HepG2 (cell line): ENCODE results near the gene USP7. TPM values are rescaled to one million over a fixed set of nuclear protein-coding genes. Genes with fewer than 3 reads are reported as not detected.

Experiments used
- ATAC-seq: fragments of 200-7000 bp; cut with Tn5 transposase; 3 replicates; pipeline ENCODE4 v1.9.1; 2020; ENCODE audit warnings: mild to moderate bottlenecking, moderate library complexity
- BruUV-seq: library from RNA; stranded (reverse); fragments of 400-500 nt; replicated peaks from 2 replicates; lab custom pipeline; 2021; lab: Mats Ljungman, UMichigan
- CTCF ChIA-PET: fragments of 300-600 bp; formaldehyde crosslinking; extraction: SDS; loops from one replicate; lab custom pipeline; 2021; ENCODE audit warnings: low total read pairs, inconsistent platforms, low intra/inter-chr PET ratio; lab: Yijun Ruan, JAX
- POLR2A ChIA-PET: fragments of 350-600 bp; sonication (Branson Sonifier 250); formaldehyde crosslinking; loops from one replicate; lab custom pipeline; 2020; ENCODE audit warnings: antibody characterized with exemption, inconsistent platforms; lab: Yijun Ruan, JAX
- DNase-seq: peaks from one replicate; pipeline ENCODE4 v3.0.0-alpha.2; 2015; ENCODE audit warnings: low spot score
- FAIRE-seq: peaks from 3 replicates; lab custom pipeline; 2011; peaks lifted over from hg19 to GRCh38; lab: Jason Lieb, UNC
- H2AFZ ChIP-seq: one replicate; pipeline ENCODE4 v1.6.1; 2011; ENCODE audit warnings: low read length, inconsistent platforms
- H3K27ac ChIP-seq: fragments of 300-600 bp; 3 replicates; pipeline ENCODE4 v1.8.0; 2011; ENCODE audit warnings: mixed run types, mild to moderate bottlenecking, mixed read lengths, low read length, inconsistent platforms; ENCODE audit not compliant: insufficient read depth; ENCODE audit errors: extremely low read length
- H3K27me3 ChIP-seq, 2 experiments: fragments of 200-600 bp in 1 of 2; 2 replicates in 1 of 2; 3 replicates in 1 of 2; pipeline versions ENCODE4 v1.6.0 to v1.8.0; 2011; ENCODE audit warnings: low read length in 2 of 2, mild to moderate bottlenecking in 2 of 2, moderate library complexity in 2 of 2, inconsistent platforms in 1 of 2; ENCODE audit not compliant: insufficient read depth in 2 of 2, control insufficient read depth in 1 of 2
- H3K36me3 ChIP-seq, 2 experiments: fragments of 200-600 bp in 1 of 2; replicated peaks in 1 of 2; 2 replicates in 1 of 2; 3 replicates in 1 of 2; pipeline versions ENCODE4 v1.5.1 to v1.8.0; 2011; ENCODE audit warnings: low read length in 2 of 2, inconsistent platforms in 1 of 2; ENCODE audit not compliant: insufficient read depth in 2 of 2, control insufficient read depth in 1 of 2
- H3K4me1 ChIP-seq: 2 replicates; pipeline ENCODE4 v1.5.1; 2012; ENCODE audit warnings: low read length, inconsistent platforms; ENCODE audit not compliant: insufficient read depth
- H3K4me2 ChIP-seq: 2 replicates; pipeline ENCODE4 v1.6.0; 2011; ENCODE audit warnings: low read depth, low read length, inconsistent platforms
- H3K4me3 ChIP-seq, 3 experiments: fragments of 200-600 bp in 1 of 3; sonication (generic), shearing (Covaris generic) in 1 of 3; replicated peaks in 1 of 3; 2 replicates each; pipeline ENCODE4 v1.5.1; 2011 to 2016; ENCODE audit warnings: low read length in 3 of 3, inconsistent platforms in 2 of 3, low read depth in 2 of 3, mild to moderate bottlenecking in 2 of 3, control low read depth in 1 of 3, mixed read lengths in 1 of 3; ENCODE audit not compliant: insufficient read depth in 1 of 3
- H3K79me2 ChIP-seq: one replicate; pipeline ENCODE4 v1.6.1; 2011; ENCODE audit warnings: low read length, inconsistent platforms; ENCODE audit not compliant: insufficient read depth
- H3K9ac ChIP-seq: 2 replicates; pipeline ENCODE4 v1.6.0; 2011; ENCODE audit warnings: mild to moderate bottlenecking, low read depth, low read length, inconsistent platforms; ENCODE audit not compliant: insufficient read depth
- H3K9me3 ChIP-seq: 2 replicates; pipeline ENCODE4 v1.5.1; 2012; ENCODE audit warnings: mild to moderate bottlenecking, low read length
- H4K20me1 ChIP-seq: 2 replicates; pipeline ENCODE4 v1.6.0; 2011; ENCODE audit warnings: inconsistent platforms, mild to moderate bottlenecking, low read length, moderate library complexity; ENCODE audit not compliant: insufficient read depth
- BORCS8-MEF2B ChIP-seq: sonication (generic); formaldehyde crosslinking; IDR thresholded peaks from 2 replicates; pipeline ENCODE4 v1.8.0; 2022; ENCODE audit warnings: mild to moderate bottlenecking, missing genetic modification reagents
- DZIP1 ChIP-seq: sonication (generic); formaldehyde crosslinking; IDR thresholded peaks from 2 replicates; pipeline ENCODE4 v1.5.0; 2020; ENCODE audit warnings: mild to moderate bottlenecking, missing genetic modification reagents
- HNRNPK ChIP-seq: fragments of 200-400 bp; formaldehyde crosslinking; IDR thresholded peaks from 2 replicates; pipeline ENCODE4 v1.6.1; 2018; ENCODE audit warnings: low read length, low read depth, moderate library complexity, mild to moderate bottlenecking; ENCODE audit not compliant: poor library complexity, severe bottlenecking
- LCORL ChIP-seq, 2 experiments: fragments of 450-650 bp in 1 of 2; sonication (generic) in 1 of 2; formaldehyde crosslinking in 1 of 2; IDR thresholded peaks; 2 replicates each; pipeline versions ENCODE4 v1.5.0 to v1.6.1; 2017 to 2020; ENCODE audit warnings: antibody characterized with exemption in 1 of 2, missing genetic modification reagents in 1 of 2
- PAF1 ChIP-seq: IDR thresholded peaks from 2 replicates; pipeline ENCODE4 v1.6.1; 2016; ENCODE audit warnings: missing genetic modification reagents, missing compliant biosample characterization
- POLR2A ChIP-seq, 2 experiments: IDR thresholded peaks; 2 replicates each; pipeline ENCODE4 v1.6.1; 2011; ENCODE audit warnings: low read depth in 2 of 2, low read length in 2 of 2, mild to moderate bottlenecking in 1 of 2, moderate library complexity in 1 of 2; ENCODE audit not compliant: insufficient read depth in 1 of 2
- POLR2AphosphoS5 ChIP-seq: IDR thresholded peaks from 2 replicates; pipeline ENCODE4 v1.6.1; 2012; ENCODE audit warnings: low read depth, low read length
- SCMH1 ChIP-seq: sonication (generic); formaldehyde crosslinking; IDR thresholded peaks from 2 replicates; pipeline ENCODE4 v1.9.0; 2021; ENCODE audit warnings: missing genetic modification reagents, mild to moderate bottlenecking, borderline replicate concordance
- SRSF1 ChIP-seq: fragments of 200-400 bp; formaldehyde crosslinking; optimal IDR thresholded peaks from 2 replicates; pipeline ENCODE3; 2017; ENCODE audit warnings: mild to moderate bottlenecking, low read depth, low read length, moderate library complexity
- TOPORS ChIP-seq: sonication (generic); formaldehyde crosslinking; IDR thresholded peaks from 2 replicates; pipeline ENCODE4 v1.8.0; 2023; ENCODE audit warnings: mild to moderate bottlenecking, missing genetic modification reagents
- ZMYM2 ChIP-seq: sonication (generic); formaldehyde crosslinking; IDR thresholded peaks from 2 replicates; pipeline ENCODE4 v1.8.0; 2022; ENCODE audit warnings: mild to moderate bottlenecking, missing genetic modification reagents
- ZNF598 ChIP-seq: sonication (generic); formaldehyde crosslinking; IDR thresholded peaks from 2 replicates; pipeline ENCODE4 v1.5.1; 2020; ENCODE audit warnings: mild to moderate bottlenecking, missing genetic modification reagents, borderline replicate concordance
- ZNF839 ChIP-seq: sonication (generic); formaldehyde crosslinking; IDR thresholded peaks from 2 replicates; pipeline ENCODE4 v1.4.0; 2020; ENCODE audit warnings: missing genetic modification reagents, mild to moderate bottlenecking, borderline replicate concordance
- WGBS: methylation state at CpG from one replicate; pipeline ENCODE4 v1.1.6; 2017; ENCODE audit warnings: low lambda C conversion rate; 5-methylcytosine and 5-hydroxymethylcytosine counted together
- in situ Hi-C: cut with HindIII; loops from 2 replicates; pipeline ENCODE4 v1.10.0; 2017; ENCODE audit warnings: low pct_unique_long_range_greater_than_20kb; ENCODE audit not compliant: extremely low pct_ligation_motif_present
- intact Hi-C: fragments of 100-400 bp; cut with micrococcal nuclease; formaldehyde crosslinking; loops from one replicate; pipeline ENCODE4 v1.10.0; 2022; ENCODE audit not compliant: unreplicated experiment
- polyA plus RNA-seq, 8 experiments: library from polyadenylated mRNA; depleted of rRNA in 3 of 8; stranded (reverse) in 7 of 8; unstranded in 1 of 8; fragments of >200 nt; fragmentation: Illumina TruSeq in 4 of 8; extraction: Trizol in 4 of 8; gene quantifications; 2 replicates each; pipeline versions ENCODE4 v1.2.1 to v1.2.3, GENCODE V29; 2011 to 2016; ENCODE audit warnings: low read depth in 4 of 8, missing spikeins in 1 of 8, mixed read lengths in 1 of 8; ENCODE audit not compliant: insufficient read depth in 1 of 8
- total RNA-seq, 5 experiments: library from RNA; depleted of rRNA; stranded (reverse); fragments of >200 nt; fragmentation: Illumina TruSeq; extraction: Trizol; gene quantifications; 2 replicates each; pipeline ENCODE4 v1.2.3, GENCODE V29; 2016; ENCODE audit warnings: low read depth in 1 of 5
- TF ChIP-seq, protein P1 (sequence below): sonication (generic); formaldehyde crosslinking; IDR thresholded peaks from 2 replicates; pipeline ENCODE4 v1.4.0; 2020; ENCODE audit warnings: low read depth, mild to moderate bottlenecking, missing genetic modification reagents

USP7 gene
- total and polyA plus RNA-seq, 2 of the 13 experiments (the other 11 are each of a cell fraction or from before 2014, with no cell fraction given) = 52.5 to 173 TPM

DNA sequence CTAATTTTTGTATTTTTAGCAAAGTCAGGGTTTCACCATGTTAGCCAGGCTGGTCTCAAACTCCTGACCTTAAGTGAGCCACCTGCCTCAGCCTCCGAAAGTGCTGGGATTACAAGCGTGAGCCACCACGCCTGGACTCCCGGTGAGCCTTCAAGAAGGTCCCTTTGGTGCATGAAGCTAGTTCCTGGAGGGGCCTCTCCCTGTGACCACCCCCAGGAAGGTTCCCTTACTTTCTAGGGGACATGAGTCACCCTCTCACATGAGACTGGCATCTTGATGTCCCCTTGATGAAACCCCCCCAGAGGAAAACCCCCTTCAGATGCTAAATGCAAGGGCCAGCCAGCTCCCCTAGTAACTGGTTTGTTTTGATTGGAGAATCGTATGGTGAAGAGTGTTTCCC lies 107.7 kb downstream of the USP7 start (continued):
- TF ChIP-seq PAF1 (CRISPR knock-in tag) (0 out of 2 replicates have a peak, but pooled peaks have one; percentile 14), ZNF598 (CRISPR knock-in tag) (no peak), ZNF839 (no peak), DZIP1 (CRISPR knock-in tag) (no peak), SRSF1 (peak; percentile 4), POLR2A (IDR thresholded peaks at IDR 0.05; ENCODE audit: insufficient read depth in 1 of 2, low read depth in 2 of 2, low read length in 2 of 2) (peak in 1 of 2 experiments; percentile 8; a peak in 1 of 4 replicates)

- POLR2A ChIA-PET = interaction anchor here (1.0 to 7.5 kb wide), 4 partner anchors 9 to 29 kb away, joined by 3 to 105 read pairs (median 5); partner anchors contain the start of gene CARHSP1
- BruUV-seq = no TSS peak
- 96% methylated on average over 11 of the region's 11 CpGs for WGBS
- CTCF ChIA-PET = interaction anchor here (1.2 kb wide), 1 partner anchor 18 kb away, joined by 3 read pairs; no protein-coding TSS in a partner anchor
- in situ Hi-C loops (no loop called here), intact Hi-C loops (no loop called here)
- no peak overlapping the region for H3K4me2 ChIP-seq
- FAIRE-seq (no peak), DNase-seq (no peak), ATAC-seq (no peak)
- H3K9me3 ChIP-seq = no peaks in the 10 kb centered on the region
- peaks cover 19% of the 10 kb centered on the region for H3K79me2 ChIP-seq
- no peak overlapping the region for H2AFZ ChIP-seq
- H3K4me1 ChIP-seq = peaks cover 30% of the 10 kb centered on the region
- H3K27ac ChIP-seq = no peak overlapping the region
- H4K20me1 ChIP-seq = peaks cover 44% of the 10 kb centered on the region
- no peaks in the 10 kb centered on the region for H3K27me3 ChIP-seq
- no peak overlapping the region for H3K9ac ChIP-seq
- no peak overlapping the region for H3K4me3 ChIP-seq
- peaks cover 56 to 83% of the 10 kb centered on the region in 2 experiments for H3K36me3 ChIP-seq
- TF ChIP-seq DZIP1 (CRISPR knock-in tag) (no peak), BORCS8-MEF2B (CRISPR knock-in tag) (peak; percentile 59; the same call in 1 of the 2 replicates), TOPORS (no peak), LCORL (IDR thresholded peaks at IDR 0.05) (no peak), LCORL (CRISPR knock-in tag; IDR thresholded peaks at IDR 0.05) (no peak), HNRNPK (no peak), ZMYM2 (CRISPR knock-in tag) (peak; percentile 58; the same call in 1 of the 2 replicates), SCMH1 (CRISPR knock-in tag) (no peak), POLR2AphosphoS5 (peak; percentile 23; the same call in 1 of the 2 replicates)
- TF ChIP-seq, protein P1, sequence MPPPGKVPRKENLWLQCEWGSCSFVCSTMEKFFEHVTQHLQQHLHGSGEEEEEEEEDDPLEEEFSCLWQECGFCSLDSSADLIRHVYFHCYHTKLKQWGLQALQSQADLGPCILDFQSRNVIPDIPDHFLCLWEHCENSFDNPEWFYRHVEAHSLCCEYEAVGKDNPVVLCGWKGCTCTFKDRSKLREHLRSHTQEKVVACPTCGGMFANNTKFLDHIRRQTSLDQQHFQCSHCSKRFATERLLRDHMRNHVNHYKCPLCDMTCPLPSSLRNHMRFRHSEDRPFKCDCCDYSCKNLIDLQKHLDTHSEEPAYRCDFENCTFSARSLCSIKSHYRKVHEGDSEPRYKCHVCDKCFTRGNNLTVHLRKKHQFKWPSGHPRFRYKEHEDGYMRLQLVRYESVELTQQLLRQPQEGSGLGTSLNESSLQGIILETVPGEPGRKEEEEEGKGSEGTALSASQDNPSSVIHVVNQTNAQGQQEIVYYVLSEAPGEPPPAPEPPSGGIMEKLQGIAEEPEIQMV (CRISPR knock-in tag) = no peak
Measured at GRCh38 chr16:8855051-8855786, 108.5 kb downstream of the USP7 start.
